ENCODE measurements around the gene OCIAD2. TPM values are rescaled to one million over a fixed set of nuclear protein-coding genes. Genes with fewer than 3 reads are reported as not detected.
"Not testable (repeated sequence)": the region's sequence is repeated elsewhere in the genome, so short reads cannot be mapped to it uniquely, and the experiment has no call there.

OCIAD2 gene
- total and polyA plus RNA-seq, 2 of the 4 experiments (the other 2 are of a cell fraction) = 16.5 to 21.4 TPM

GRCh38 chr4:48851651-48852050, 54.9 kb downstream of the OCIAD2 start:
- CTCF ChIA-PET = no interaction called here
- no peaks in the 10 kb centered on the region for H3K4me1 ChIP-seq (ENCODE audit: control insufficient read depth, insufficient read depth, low read length)
- in situ Hi-C loops (cut with MboI; ENCODE audit: low sequenced_read_pairs) = no loop called here

GRCh38 chr4:48848799-48849198, 57.8 kb downstream of the OCIAD2 start:
- in situ Hi-C loops (cut with MboI; ENCODE audit: low sequenced_read_pairs) = loop anchor here (25.0 kb wide), 2 partner anchors 111 to 261 kb away; no protein-coding TSS in a partner anchor
- H2BK15ac ChIP-seq (ENCODE audit: low read depth, low read length); H3K14ac ChIP-seq (replicated peaks; ENCODE audit: low read depth, low read length); H3K27ac ChIP-seq (ENCODE audit: insufficient read depth, low read length); H4K5ac ChIP-seq (ENCODE audit: low read depth, low read length); H4K20me1 ChIP-seq (ENCODE audit: insufficient read depth, low read length); H2AFZ ChIP-seq (replicated peaks; ENCODE audit: low read length, poor library complexity); H3K4ac ChIP-seq (ENCODE audit: low read depth, low read length); H3K27me3 ChIP-seq (ENCODE audit: control insufficient read depth, insufficient read depth, low read length); H3K4me3 ChIP-seq (ENCODE audit: insufficient read depth, low read depth, low read length); H3K9ac ChIP-seq (ENCODE audit: low read depth, low read length); H2AK9ac ChIP-seq (replicated peaks; ENCODE audit: low read depth, low read length, poor library complexity); H3K56ac ChIP-seq (ENCODE audit: extremely low read depth, insufficient read depth, low read length); H3K9me3 ChIP-seq (ENCODE audit: control insufficient read depth, insufficient read depth, low read length); H3K4me2 ChIP-seq (ENCODE audit: low read depth, low read length); H4K91ac ChIP-seq (ENCODE audit: insufficient read depth, low read depth, low read length); H2BK120ac ChIP-seq (ENCODE audit: low read depth, low read length); dilution Hi-C loops (cut with HindIII; ENCODE audit: low sequenced_read_pairs, unreplicated experiment); H2BK5ac ChIP-seq (ENCODE audit: low read depth, low read length, poor library complexity, severe bottlenecking); ATAC-seq (ENCODE audit: low read depth); DNase-seq; H4K8ac ChIP-seq (ENCODE audit: low read depth in 2 of 2, low read length in 2 of 2); CTCF ChIA-PET; BruUV-seq (replicated peaks); H2AK5ac ChIP-seq (ENCODE audit: low read depth, low read length); H2BK20ac ChIP-seq (ENCODE audit: low read depth, low read length); H3K9me1 ChIP-seq (ENCODE audit: insufficient read depth, low read length); H3K4me1 ChIP-seq (ENCODE audit: control insufficient read depth, insufficient read depth, low read length); H3K18ac ChIP-seq (ENCODE audit: low read depth, low read length); H3K23ac ChIP-seq (ENCODE audit: low read depth, low read length); POLR2A ChIA-PET (ENCODE audit: unreplicated experiment): not testable (repeated sequence)
- no CpG with 5 or more reads among the region's 6 CpGs for WGBS, 2 experiments (ENCODE audit: extremely low coverage in 2 of 2, insufficient read length in 1 of 2)
- Histone ChIP-seq H3K79me1 (ENCODE audit: low read depth in 1 of 2, low read length in 2 of 2) (peaks cover 7 to 13% of the 10 kb centered on the region in 2 experiments), H3K36me3 (ENCODE audit: control insufficient read depth, insufficient read depth, low read length) (peaks cover 14% of the 10 kb centered on the region)
- intact Hi-C loops (cut with micrococcal nuclease) = loop anchor here (5.0 kb wide), 1 partner anchor 114 kb away; no protein-coding TSS in a partner anchor

More at GRCh38 chr4:48851651-48852050, 54.9 kb downstream of the OCIAD2 start:
- H3K4me2 ChIP-seq (ENCODE audit: low read depth, low read length) = no peak overlapping the region
- no peak overlapping the region for H2BK20ac ChIP-seq (ENCODE audit: low read depth, low read length)
- no peak overlapping the region for H2AK5ac ChIP-seq (ENCODE audit: low read depth, low read length)
- no peaks in the 10 kb centered on the region for H4K20me1 ChIP-seq (ENCODE audit: insufficient read depth, low read length)
- intact Hi-C loops (cut with micrococcal nuclease) = no loop called here
- no peak overlapping the region for H2AFZ ChIP-seq (replicated peaks; ENCODE audit: low read length, poor library complexity)
- no peak overlapping the region for H3K9ac ChIP-seq (ENCODE audit: low read depth, low read length)
- H3K9me3 ChIP-seq (ENCODE audit: control insufficient read depth, insufficient read depth, low read length) = no peaks in the 10 kb centered on the region
- no peak for ATAC-seq (ENCODE audit: low read depth)
- BruUV-seq (replicated peaks) = no TSS peak
- H3K36me3 ChIP-seq (ENCODE audit: control insufficient read depth, insufficient read depth, low read length) = peaks cover 14% of the 10 kb centered on the region
- no peak overlapping the region for H3K4ac ChIP-seq (ENCODE audit: low read depth, low read length)
- no peak overlapping the region for H2BK5ac ChIP-seq (ENCODE audit: low read depth, low read length, poor library complexity, severe bottlenecking)
- no peak overlapping the region for H3K18ac ChIP-seq (ENCODE audit: low read depth, low read length)
- H2AK9ac ChIP-seq (replicated peaks; ENCODE audit: low read depth, low read length, poor library complexity) = no peak overlapping the region
- no peaks in the 10 kb centered on the region for H3K27me3 ChIP-seq (ENCODE audit: control insufficient read depth, insufficient read depth, low read length)
- no peaks in the 10 kb centered on the region for H3K9me1 ChIP-seq (ENCODE audit: insufficient read depth, low read length)
- no peak overlapping the region for H2BK15ac ChIP-seq (ENCODE audit: low read depth, low read length)
- no peak overlapping the region for H4K8ac ChIP-seq (ENCODE audit: low read depth in 2 of 2, low read length in 2 of 2)
- 80% methylated on average over 1 of the region's 1 CpG; no CpG with 5 or more reads in 1 of the 2 experiments for WGBS, 2 experiments (ENCODE audit: extremely low coverage in 2 of 2, insufficient read length in 1 of 2)
- H4K91ac ChIP-seq (ENCODE audit: insufficient read depth, low read depth, low read length) = no peak overlapping the region
- dilution Hi-C loops (cut with HindIII; ENCODE audit: low sequenced_read_pairs, unreplicated experiment) = no loop called here
- no peak for DNase-seq
- H4K5ac ChIP-seq (ENCODE audit: low read depth, low read length) = no peak overlapping the region
- peaks cover 0 to 7% of the 10 kb centered on the region in 2 experiments; a peak in 1 of 4 replicates for H3K79me1 ChIP-seq (ENCODE audit: low read depth in 1 of 2, low read length in 2 of 2)
- H3K23ac ChIP-seq (ENCODE audit: low read depth, low read length) = no peak overlapping the region
- no peak for TF ChIP-seq MAFK (IDR thresholded peaks at IDR 0.05; ENCODE audit: low read depth, low read length)
- TF ChIP-seq FOS (IDR thresholded peaks at IDR 0.05; ENCODE audit: low read depth, low read length) = no peak
- no peak for TF ChIP-seq SMC3 (IDR thresholded peaks at IDR 0.05; ENCODE audit: low read depth, low read length)
- TF ChIP-seq POLR2A (IDR thresholded peaks at IDR 0.05; ENCODE audit: low read depth, low read length) = no peak
- TF ChIP-seq RFX5 (IDR thresholded peaks at IDR 0.05; ENCODE audit: low read depth, low read length) = no peak
- H3K27ac ChIP-seq (ENCODE audit: insufficient read depth, low read length) = no peak overlapping the region
- H3K14ac ChIP-seq (replicated peaks; ENCODE audit: low read depth, low read length) = no peak overlapping the region
- no peak overlapping the region for H3K56ac ChIP-seq (ENCODE audit: extremely low read depth, insufficient read depth, low read length)
- no peak overlapping the region for H2BK120ac ChIP-seq (ENCODE audit: low read depth, low read length)
- POLR2A ChIA-PET (ENCODE audit: unreplicated experiment) = no interaction called here
- H3K4me3 ChIP-seq (ENCODE audit: insufficient read depth, low read depth, low read length) = no peak overlapping the region
